Measurements from ENCODE around the gene ADCY4. TPM values are rescaled to one million over a fixed set of nuclear protein-coding genes. Genes with fewer than 3 reads are reported as not detected.

ADCY4 gene
- total and polyA plus RNA-seq, 2 of the 8 experiments (the other 6 are each of a cell fraction or from before 2014, with no cell fraction given) = 0.27 to 0.35 TPM

DNA sequence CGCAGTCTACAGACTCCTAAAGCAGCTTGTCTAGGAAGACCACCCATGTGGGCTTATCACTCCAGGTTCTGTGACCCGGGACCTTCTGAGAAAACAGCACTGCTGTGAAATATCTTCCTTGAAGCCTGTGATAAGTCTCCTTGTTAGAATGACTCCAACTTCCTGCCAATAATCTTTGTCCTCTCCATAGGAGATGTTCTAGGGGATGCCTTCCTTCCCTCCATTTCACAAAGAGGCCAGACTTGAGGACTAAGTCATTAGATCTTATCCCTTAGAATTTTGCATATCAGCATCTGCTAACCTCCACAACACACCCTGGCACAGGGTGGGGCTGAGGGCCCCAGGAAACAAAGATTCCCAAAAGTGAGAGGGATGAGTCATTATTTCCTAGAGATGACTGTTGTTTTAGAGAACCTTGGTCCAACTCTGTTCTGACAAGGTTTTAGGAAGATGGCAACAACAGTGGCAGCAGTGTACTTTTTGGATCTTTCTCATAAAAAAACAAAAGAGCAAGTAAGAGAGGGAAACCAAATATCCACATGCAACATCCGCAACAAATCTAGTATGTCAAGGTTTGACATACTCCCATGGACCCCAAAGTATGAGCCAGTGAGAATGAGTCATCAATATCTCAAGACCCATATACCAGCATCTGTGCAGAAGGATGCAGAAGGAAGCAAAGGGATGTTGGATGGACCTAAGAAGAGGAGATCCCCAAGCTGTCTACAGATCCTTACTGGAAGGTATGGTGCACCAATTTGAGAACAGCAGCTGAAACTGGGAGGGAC lies 17.5 kb downstream of the ADCY4 start:
- DNase-seq (ENCODE audit: low read depth in 1 of 2, low spot score in 2 of 2) = no peak
- Histone ChIP-seq H2BK12ac (ENCODE audit: low read depth, low read length) (no peak overlapping the region), H3K27me3 (replicated peaks in 1 of 4; ENCODE audit: control insufficient read depth in 3 of 4, extremely low read depth in 1 of 4, insufficient read depth in 3 of 4, low read length in 3 of 4) (peaks cover 0 to 43% (median 33%) of the 10 kb centered on the region in 4 experiments; a peak in 6 of 7 replicates), H2BK5ac (ENCODE audit: low read depth, low read length) (no peak overlapping the region), H3K79me2 (ENCODE audit: control insufficient read depth in 1 of 2, insufficient read depth in 2 of 2, low read length in 2 of 2) (no peaks in the 10 kb centered on the region), H2AFZ (ENCODE audit: low read length) (no peak overlapping the region), H3K36me3 (ENCODE audit: control insufficient read depth in 2 of 4, insufficient read depth in 4 of 4, low read length in 3 of 4) (no peaks in the 10 kb centered on the region), H4K20me1 (replicated peaks in 1 of 2; ENCODE audit: control insufficient read depth in 1 of 2, insufficient read depth in 2 of 2, low read length in 2 of 2) (peaks cover 0 to 2% of the 10 kb centered on the region in 2 experiments), H2BK15ac (ENCODE audit: low read length) (no peak overlapping the region), H3K4me1 (replicated peaks in 1 of 4; ENCODE audit: control insufficient read depth in 3 of 4, insufficient read depth in 4 of 4, low read length in 3 of 4) (no peaks in the 10 kb centered on the region; a peak in 2 of 7 replicates), H4K8ac (ENCODE audit: extremely low read depth, insufficient read depth, low read length) (no peak overlapping the region), H3K9me3 (ENCODE audit: insufficient read depth in 2 of 2, low read depth in 1 of 2, low read length in 1 of 2) (no peaks in the 10 kb centered on the region; a peak in 1 of 4 replicates), H3K27ac (ENCODE audit: low read depth, low read length) (no peak overlapping the region), H3K56ac (replicated peaks; ENCODE audit: insufficient read length, low read depth, low read length) (no peak overlapping the region), H3K9ac (replicated peaks in 1 of 4; ENCODE audit: extremely low read depth in 1 of 4, low read depth in 3 of 4, low read length in 3 of 4) (no peak overlapping the region), H3K4ac (replicated peaks; ENCODE audit: insufficient read length, low read depth, low read length) (no peak overlapping the region), H3K14ac (ENCODE audit: insufficient read length) (no peak overlapping the region), H2AK5ac (ENCODE audit: low read depth, low read length) (no peak overlapping the region), H2BK20ac (ENCODE audit: low read length) (no peak overlapping the region), H3K18ac (ENCODE audit: extremely low read depth, low read length) (no peak overlapping the region), H4K91ac (replicated peaks; ENCODE audit: insufficient read length, low read length) (no peak overlapping the region), H3K4me3 (ENCODE audit: extremely low read depth in 1 of 4, insufficient read depth in 2 of 4, low read depth in 3 of 4, low read length in 4 of 4) (no peak overlapping the region), H3K23me2 (ENCODE audit: low read depth, low read length) (no peaks in the 10 kb centered on the region), H3K4me2 (ENCODE audit: insufficient read depth in 1 of 2, low read depth in 2 of 2, low read length in 2 of 2) (no peak overlapping the region), H2BK120ac (replicated peaks; ENCODE audit: low read depth, low read length) (no peak overlapping the region), H4K5ac (ENCODE audit: insufficient read length, low read depth, low read length) (no peak overlapping the region), H3K23ac (ENCODE audit: insufficient read length) (no peak overlapping the region), H3K79me1 (ENCODE audit: low read depth, low read length) (no peaks in the 10 kb centered on the region)
- POLR2A ChIA-PET (ENCODE audit: partially characterized antibody) = interaction anchor here (0.6 to 2.0 kb wide), 6 partner anchors 9 to 114 kb away, joined by 3 to 14 read pairs (median 4); partner anchors contain the start of gene CIDEB
- 83% methylated on average over 3 of the region's 3 CpGs; no CpG with 5 or more reads in 1 of the 2 experiments for WGBS, 2 experiments (ENCODE audit: extremely low coverage in 1 of 2, insufficient coverage in 1 of 2, insufficient read length in 1 of 2, insufficient replicate concordance in 2 of 2, low coverage in 1 of 2, low lambda C conversion rate in 2 of 2, missing lambda C conversion rate in 1 of 2)
- no peak for TF ChIP-seq GABPA (IDR thresholded peaks at IDR 0.05; ENCODE audit: borderline replicate concordance, insufficient read depth, low read length)
- TF ChIP-seq CHD2 (IDR thresholded peaks at IDR 0.05; ENCODE audit: low read length) = no peak
- CTCF ChIA-PET (ENCODE audit: partially characterized antibody) = interaction anchor here (0.9 to 27.8 kb wide), 8 partner anchors 10 to 362 kb away, joined by 3 to 664 read pairs (median 4); partner anchors contain the start of genes ADCY4, CBLN3, CIDEB and KHNYN
- no peak for FAIRE-seq
